ENCODE results near the gene CBARP.

CBARP gene

GRCh38 chr19:1275260-1275975 is 37.6 kb upstream of the CBARP start, which contains the start of gene FAM174C:
Gene FAM174C, plus strand, starts transcription at chr19:1275530. Its CDS starts 20 bp downstream, at chr19:1275550.
- DNase-seq, result peak; percentile 73

GRCh38 chr19:1274852-1275259 is 37.1 kb upstream of the CBARP start:
- no peak for DNase-seq

GRCh38 chr19:1274081-1274851 is 36.5 kb upstream of the CBARP start:
- DNase-seq, result no peak

GRCh38 chr19:1273263-1274041 is 35.6 kb upstream of the CBARP start:
- DNase-seq, result no peak

GRCh38 chr19:1272423-1273262 is 34.8 kb upstream of the CBARP start:
- no peak for DNase-seq

- no peak for DNase-seq
These were observed 34.0 kb upstream of the CBARP start for GRCh38 chr19:1271528-1272422.

GRCh38 chr19:1270854-1271527 is 33.2 kb upstream of the CBARP start:
- no peak for DNase-seq

- no peak for DNase-seq
These were observed 32.5 kb upstream of the CBARP start for GRCh38 chr19:1270213-1270853.

GRCh38 chr19:1269478-1270212 is 31.8 kb upstream of the CBARP start:
- peak; percentile 56 for DNase-seq

GRCh38 chr19:1269065-1269477 is 31.3 kb upstream of the CBARP start, which contains the start of gene CIRBP:
Gene CIRBP, plus strand, starts transcription at chr19:1269332. Its CDS starts 1,602 bp downstream, at chr19:1270934.
- peak; percentile 84 for DNase-seq

GRCh38 chr19:1268226-1269064 is 30.6 kb upstream of the CBARP start:
- DNase-seq, result no peak

GRCh38 chr19:1267477-1268225 is 29.8 kb upstream of the CBARP start:
- DNase-seq, result no peak

- DNase-seq, result no peak
These were observed 29.2 kb upstream of the CBARP start for GRCh38 chr19:1266916-1267476.

GRCh38 chr19:1266129-1266915 is 28.5 kb upstream of the CBARP start:
- DNase-seq, result no peak

- no peak for DNase-seq
These were observed 27.9 kb upstream of the CBARP start for GRCh38 chr19:1265615-1266128.

Data from NCI-H2029 treated with DMSO at 0.1 percent for 48 hours (cell line).